Activated gamma-delta T cell treated with anti-CD3 and anti-CD28 coated beads, Interleukin-2, amount 50 U/mL, for 16 hours (primary cell): ENCODE data around the gene RFT1.

ENCODE experiments used
- DNase-seq: peaks from one replicate; pipeline ENCODE4 v3.0.0-alpha.2; 2020; ENCODE audit warnings: low read depth

The RFT1 gene

GRCh38 chr3:53084310-53085001 lies 45.8 kb downstream of the RFT1 start:
- no peak for DNase-seq

DNA sequence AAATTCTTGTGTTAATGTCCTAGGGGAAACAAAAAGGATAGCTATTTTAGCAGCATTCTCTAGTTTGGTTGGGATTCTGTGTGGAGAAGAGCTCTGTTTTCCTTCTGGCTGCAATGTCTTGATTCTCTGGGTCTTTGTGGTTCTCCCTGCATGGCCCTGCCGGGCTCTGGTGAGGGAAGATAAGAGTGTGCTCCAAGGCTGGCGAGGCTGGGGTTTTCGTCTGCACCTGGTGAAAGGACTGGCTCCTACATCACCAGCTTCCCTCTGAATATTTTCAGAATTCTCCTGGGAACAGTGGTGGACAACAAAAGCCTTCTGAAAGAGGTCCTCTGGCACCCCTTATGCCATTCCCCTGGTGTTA lies 46.3 kb downstream of the RFT1 start:
- no peak for DNase-seq

- DNase-seq, result no peak
These were observed 46.7 kb downstream of the RFT1 start for GRCh38 chr3:53083521-53083920.

GRCh38 chr3:53082736-53083135 lies 47.5 kb downstream of the RFT1 start:
- DNase-seq, result no peak

DNA sequence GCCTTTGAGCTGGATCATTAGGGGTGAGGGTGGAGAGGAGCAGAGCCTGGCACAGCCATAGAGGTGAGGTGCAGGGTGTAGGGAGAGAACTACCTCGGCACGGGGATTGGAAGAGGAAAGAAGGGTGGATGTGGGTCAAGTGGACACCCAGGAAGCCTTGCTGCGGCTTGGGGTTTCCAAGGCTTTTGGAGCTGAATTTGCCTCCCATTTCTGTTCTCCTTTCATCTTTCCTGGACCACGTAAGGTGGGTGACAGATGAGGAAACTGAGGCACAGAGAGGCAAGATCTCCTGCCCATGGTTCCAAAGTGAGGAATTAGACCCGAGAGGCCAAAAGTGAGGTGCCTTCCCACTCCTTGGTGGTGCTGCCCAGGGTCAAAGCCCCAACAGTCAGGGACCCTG lies 48.9 kb downstream of the RFT1 start:
- no peak for DNase-seq

DNA sequence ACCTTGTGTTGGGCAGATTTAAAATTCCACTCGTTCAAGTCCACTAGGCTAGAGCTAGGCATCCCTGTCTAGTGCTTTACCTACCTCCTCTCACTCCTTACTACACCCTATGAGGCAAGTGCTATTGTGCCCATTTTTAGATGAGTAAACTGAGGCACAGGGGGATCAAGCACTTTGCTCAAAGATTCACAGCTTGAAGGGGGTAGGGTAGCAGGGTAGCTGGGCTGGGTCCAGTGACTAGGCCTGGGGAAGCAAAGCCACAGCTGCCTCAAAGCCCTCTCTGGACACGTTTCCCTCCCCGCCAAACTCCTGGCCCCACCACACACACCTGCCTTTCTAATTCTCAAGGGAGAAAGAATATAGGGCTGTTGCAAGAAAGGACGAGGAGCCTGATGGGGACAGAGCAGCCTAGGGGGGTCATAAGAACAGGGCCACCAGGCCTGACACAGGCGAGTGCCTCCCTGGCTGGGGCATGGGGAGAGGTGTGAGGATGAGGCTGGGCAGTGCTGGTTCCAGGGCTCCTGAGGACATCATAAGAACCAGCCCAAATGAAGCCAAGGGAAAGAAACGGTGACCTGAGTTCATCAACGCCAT lies 49.5 kb downstream of the RFT1 start:
- no peak for DNase-seq

DNA sequence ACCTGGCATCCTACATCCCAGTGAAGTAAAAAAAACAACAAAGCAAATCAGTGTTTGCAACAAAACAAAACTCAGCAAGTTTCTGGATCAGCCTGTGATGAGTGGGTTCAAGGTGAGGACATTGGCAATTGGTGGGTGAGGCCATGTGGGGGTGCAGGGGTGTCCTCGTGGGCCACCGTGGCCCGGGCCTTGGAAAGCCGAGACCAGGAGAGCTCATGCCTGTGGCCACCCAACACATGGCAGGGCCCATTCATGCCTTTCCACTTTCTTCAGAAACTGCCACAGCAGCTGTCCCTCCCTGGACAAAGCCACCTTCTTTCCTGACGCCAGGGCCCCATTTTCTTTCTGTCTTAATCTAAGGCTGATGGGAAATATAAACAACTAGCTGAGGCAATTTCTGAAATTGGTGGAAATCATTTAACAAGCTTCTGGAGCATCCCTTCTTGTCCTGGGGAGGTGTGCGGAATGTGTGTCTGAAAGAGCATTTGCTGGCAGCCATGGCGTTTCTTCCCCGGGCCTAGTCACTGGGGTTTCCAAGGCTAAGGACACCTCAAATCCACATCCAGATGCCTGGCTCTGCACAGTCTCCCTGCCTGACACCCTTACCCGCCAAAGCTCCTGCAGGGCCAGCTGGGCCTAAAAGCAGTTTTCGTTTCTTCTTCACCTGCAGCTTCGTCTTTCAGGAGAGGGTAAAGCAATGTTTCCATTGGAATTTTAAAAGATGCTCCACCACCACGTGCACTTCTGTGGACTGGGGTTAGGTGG lies 50.3 kb downstream of the RFT1 start:
- no peak for DNase-seq

- no peak for DNase-seq
These were observed 51.1 kb downstream of the RFT1 start for GRCh38 chr3:53079147-53079546.

DNA sequence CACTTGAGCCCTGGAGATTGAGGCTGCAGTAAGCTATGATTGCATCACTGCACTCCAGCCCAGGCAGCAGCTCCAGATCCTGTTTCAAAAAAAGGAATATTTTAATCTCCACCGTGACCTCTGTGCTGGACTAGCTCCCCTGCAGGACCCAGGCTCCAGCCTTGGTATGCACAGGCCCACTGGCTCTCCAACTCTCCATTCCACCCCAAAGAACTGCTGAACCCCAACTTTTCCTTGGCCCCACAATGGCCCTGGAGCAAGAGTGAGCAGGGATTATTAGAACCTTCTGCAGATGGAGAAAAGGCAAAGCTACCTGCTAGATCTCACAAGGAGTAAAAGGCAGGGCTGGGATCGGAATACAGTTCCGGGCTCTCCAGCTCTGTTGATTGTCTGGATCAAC lies 51.6 kb downstream of the RFT1 start:
- no peak for DNase-seq

DNA sequence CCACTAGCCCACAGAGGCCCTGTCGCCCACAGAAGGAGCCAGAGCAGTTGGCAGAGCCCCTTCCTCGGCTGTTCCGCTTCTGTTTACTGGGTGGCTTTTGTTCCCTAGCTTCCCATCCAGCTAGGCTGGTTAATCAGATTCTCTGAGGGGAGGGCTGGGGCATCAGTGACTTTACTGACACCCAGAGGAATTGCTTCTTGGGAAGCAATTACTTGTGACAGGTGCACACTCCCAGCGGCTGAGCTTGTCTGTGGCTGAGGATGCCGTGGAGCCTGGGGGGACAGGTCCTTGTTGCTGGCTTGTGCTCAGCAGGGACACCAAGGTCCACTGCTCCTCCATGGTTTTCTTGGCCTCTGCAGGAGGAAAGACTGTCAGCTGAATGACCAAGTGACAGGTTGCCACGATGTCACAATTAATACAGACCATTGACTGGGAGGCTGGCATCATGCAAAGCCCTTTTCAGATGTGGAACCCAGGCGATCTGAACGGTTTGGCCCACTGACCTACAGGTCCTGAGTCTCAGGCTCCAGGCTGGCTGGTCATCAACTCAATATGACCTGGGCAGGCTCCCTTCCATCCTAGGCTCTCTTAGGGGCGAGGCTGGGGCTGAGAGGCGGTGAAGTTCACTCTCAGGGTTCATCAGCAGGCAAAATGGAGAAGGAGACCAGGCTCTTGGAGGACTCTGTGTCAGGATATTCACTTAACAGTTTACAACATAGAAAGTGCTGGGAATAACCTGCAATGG lies 52.6 kb downstream of the RFT1 start:
- no peak for DNase-seq

- no peak for DNase-seq
These were observed 54.5 kb downstream of the RFT1 start for GRCh38 chr3:53075743-53076140.

GRCh38 chr3:53074761-53075742 lies 55.2 kb downstream of the RFT1 start:
- DNase-seq, result no peak

DNA sequence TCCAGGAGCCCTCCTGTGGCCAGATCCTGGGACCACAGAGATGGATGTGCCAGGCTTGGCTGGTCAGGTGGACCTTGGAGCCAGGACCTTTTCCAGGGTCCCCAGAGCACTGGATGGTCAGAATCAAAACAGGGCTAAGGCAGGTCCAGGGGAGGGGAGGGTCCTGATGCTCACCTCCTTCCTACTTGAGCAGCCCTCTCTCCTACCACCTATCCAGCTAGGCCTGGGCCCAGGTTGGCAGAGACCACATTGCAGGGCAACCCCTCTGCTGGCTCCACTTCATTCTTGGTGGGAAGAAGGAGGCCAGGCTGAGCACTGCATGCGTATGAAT lies 55.9 kb downstream of the RFT1 start:
- DNase-seq, result no peak

DNA sequence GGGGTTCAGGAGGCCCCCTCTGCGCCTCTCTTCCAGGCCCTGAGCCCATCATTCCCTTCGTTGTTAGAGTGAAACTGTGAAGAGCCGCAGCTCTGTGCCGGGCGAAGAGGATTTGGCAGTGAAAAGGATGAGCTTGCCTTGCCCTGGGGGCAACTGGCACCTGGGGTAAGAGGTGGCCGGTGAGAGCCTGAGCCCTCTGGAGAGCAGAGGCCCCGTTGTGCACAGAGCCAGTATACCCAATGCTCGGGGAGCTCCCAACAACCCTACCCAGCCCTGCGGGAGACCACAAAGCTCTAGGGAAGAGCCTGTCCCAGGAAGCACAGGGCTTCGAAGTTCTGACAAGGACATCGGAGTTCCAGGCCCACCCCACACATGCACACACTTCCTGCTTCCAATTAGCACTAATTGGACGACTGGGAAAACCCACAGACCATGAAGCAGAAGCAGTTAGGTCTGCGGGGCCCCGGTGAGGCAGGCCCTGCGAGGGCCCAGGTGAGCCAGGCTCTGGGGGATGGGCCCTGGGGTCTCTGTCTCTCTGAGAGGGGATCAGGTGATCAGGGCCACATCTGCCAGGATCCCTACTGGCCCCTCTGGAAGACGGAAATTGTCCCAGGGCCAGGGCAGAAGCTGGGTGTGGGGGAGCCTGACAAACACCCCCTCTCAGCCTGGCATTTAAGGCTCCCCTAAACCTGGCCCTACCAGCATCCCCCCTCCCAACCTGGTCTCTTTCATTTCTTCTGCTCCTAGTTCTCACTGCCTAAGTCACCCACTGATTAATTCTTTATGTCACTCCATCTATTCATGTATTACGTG lies 56.5 kb downstream of the RFT1 start:
- DNase-seq, result no peak

DNA sequence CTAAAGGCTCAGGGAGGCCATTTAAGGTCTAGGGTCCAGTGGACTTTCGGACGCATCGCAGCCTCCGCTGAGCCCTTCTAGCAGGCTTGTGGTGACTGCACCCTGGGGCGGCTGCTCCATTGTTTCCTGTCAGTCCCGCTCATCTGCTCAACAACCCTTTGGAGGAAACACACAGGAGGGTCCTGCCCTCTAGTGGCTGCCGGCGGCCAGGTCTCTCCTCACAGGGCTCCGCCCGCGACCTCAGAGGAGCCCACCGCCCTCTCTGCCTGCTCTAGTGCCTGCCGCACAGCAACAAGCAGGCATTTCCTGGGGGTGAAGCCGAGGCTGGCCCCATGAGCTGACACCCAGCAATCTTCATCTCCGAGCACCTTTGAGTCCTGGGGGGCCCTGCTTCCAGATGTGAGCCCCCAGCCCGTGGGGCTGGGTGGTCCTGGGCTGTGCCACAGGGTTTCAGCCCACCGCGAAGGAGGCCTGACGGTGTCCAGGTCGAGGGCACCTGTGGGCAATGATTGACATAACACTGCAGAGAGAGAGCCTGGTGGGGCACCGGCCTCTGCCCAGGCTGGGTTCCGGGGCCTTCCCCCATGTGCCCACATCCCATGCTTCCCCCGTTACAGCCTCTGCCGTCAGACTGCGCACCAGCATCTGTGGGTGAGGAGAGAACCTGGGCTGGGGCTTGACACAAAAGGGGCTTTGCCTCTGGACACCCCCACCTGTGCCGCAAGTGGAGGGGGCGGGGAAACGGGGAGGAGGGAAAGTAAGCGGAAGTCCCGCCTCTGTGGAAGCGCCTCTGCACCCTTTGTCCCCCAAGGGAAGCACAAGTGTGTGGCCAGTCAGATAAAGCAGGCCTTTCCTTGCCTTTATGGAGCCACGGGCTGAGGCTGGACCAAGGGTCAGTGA lies 57.3 kb downstream of the RFT1 start:
- peak; percentile 78 for DNase-seq

DNA sequence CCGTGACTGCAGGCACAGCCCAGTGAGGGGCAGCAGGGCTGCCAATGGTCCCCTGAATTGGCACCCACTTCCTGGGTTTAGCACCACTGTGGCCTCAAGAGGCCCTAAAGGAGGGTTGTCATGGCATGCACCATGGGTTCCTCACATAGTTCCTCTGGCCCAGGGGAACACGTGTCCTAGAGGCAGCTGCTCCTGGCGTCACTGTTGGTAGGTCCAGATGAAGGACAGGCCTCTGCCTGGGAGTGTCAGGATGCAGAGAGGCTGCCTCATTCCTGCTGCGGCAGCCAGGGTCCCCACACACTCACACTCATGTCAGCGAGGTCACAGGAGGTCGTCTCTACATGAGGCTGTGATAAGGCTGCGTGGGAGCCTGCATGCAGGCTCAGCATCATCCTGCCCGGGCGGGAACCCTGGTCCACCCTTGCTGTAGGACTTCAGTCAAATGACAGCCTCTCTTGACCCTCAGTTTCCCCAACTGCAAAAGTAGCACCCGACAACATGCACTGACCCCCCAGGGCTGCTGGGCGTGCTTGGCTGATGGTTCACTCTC lies 58.3 kb downstream of the RFT1 start:
- no peak for DNase-seq

- DNase-seq, result no peak
These were observed 60.7 kb downstream of the RFT1 start for GRCh38 chr3:53069422-53070068.

DNA sequence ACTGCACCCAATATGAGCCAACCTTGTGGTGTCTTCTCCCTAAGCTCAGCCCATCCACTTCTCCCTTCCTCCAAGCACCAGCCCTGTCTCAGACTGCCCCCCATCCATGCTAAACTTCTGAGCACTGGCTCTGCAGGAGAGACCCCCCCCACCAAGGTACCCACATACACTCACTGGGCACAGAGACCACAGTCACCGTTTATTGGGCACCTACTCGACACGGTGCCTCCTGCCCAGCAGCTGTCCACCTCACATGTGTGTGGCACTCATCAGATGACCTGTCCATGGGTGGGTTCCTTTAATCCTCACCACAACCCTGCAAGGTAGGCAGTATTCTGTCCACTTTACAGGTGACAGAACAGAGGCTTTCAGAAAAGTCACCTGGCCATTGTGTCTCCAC lies 62.1 kb downstream of the RFT1 start:
- no peak for DNase-seq

DNA sequence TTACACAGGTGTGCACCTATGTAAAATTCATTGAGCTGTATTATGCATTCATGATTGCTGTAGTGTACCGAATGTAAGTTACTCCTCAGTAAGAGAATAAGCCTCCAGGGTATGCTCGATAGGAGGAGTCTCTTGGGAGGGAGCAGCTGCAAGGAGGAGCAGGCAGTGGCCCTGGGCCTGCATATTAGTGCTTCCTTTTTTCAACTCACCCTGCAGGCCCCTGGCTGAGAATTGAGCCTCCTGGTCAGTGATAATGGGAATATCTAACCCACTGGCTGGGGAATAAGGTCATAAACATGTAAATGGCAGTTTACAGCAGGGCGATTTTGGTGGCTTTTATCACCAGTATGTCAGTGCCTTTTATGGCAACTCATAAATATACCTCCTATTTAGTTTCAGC lies 62.7 kb downstream of the RFT1 start:
- DNase-seq, result no peak
